HG03521 (cell line): ENCODE measurements around the gene MND1.
A peak's percentile ranks its signal among the peaks of the same experiment; 100 is the strongest.

ENCODE experiments used
- ATAC-seq: cut with Tn5 transposase; IDR thresholded peaks from one replicate; pipeline ENCODE4 v1.9.1; 2021; ENCODE audit warnings: mild to moderate bottlenecking, moderate library complexity; ENCODE audit not compliant: unreplicated experiment

Gene MND1, protein sequence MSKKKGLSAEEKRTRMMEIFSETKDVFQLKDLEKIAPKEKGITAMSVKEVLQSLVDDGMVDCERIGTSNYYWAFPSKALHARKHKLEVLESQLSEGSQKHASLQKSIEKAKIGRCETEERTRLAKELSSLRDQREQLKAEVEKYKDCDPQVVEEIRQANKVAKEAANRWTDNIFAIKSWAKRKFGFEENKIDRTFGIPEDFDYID

DNA sequence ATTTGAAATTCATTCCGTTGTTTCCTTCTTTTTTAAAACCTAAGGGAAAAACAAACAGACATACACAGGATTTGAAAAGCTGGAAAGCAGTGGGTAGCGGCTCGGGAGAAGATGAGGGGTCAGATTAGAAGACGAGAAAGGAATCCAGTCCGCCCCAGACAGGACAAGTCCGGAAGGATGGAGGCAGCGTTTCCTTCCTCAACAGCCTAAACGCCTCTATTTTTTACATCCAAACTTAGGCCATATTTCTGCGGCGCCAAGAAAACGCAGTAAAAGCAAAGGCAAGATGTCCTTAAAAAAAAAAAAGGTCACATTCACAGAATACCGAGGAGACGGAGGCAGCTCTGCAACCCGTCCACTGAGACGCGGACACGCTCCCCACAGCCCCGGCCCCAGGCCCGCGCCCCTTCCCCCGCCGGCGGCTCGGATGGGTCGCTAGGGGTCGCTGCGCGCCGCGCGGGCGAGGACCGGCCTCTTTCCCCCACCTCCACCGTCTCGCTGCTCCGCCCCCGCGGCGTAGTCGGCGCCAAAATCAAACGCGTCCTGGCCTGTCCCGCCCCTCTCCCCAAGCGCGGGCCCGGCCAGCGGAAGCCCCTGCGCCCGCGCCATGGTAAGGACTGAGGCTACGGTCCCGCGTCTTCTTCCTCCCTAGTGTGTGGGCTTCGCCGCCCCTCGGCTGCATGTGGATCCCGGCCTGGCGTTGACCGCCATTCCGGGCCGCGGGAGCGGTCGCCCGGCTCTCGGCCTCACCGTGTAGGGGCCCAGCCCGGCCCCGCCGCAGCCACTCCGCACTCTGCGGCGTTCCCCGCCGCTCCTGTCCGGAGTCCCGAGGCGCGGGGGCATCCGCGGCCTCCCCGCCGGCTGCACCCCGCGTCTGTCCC, at the start of gene MND1:
Gene MND1, plus strand, starts transcription at position 558 of the 881 bp plus-strand sequence. Its CDS starts 50 bp downstream, at position 608.
- ATAC-seq: peak; percentile 88

DNA sequence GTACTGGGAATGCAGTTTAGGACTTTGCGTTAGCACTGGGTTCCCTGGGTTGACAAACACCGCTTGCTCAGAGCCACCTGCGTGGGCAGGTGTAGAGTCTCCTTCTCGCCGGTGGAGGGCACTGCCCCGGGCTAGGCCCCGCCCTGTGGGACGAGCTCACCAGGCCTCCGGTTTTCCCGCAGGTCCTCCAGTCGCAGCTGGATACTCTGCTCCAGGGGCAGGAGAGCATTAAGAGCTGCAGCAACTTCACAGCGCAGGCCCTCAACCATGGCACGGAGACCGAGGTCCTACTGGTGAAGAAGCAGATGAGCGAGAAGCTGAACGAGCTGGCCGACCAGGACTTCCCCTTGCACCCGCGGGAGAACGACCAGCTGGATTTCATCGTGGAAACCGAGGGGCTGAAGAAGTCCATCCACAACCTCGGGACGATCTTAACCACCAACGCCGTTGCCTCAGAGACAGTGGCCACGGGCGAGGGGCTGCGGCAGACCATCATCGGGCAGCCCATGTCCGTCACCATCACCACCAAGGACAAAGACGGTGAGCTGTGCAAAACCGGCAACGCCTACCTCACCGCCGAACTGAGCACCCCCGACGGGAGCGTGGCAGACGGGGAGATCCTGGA, 49.2 kb upstream of the MND1 start:
- no peak for ATAC-seq

DNA sequence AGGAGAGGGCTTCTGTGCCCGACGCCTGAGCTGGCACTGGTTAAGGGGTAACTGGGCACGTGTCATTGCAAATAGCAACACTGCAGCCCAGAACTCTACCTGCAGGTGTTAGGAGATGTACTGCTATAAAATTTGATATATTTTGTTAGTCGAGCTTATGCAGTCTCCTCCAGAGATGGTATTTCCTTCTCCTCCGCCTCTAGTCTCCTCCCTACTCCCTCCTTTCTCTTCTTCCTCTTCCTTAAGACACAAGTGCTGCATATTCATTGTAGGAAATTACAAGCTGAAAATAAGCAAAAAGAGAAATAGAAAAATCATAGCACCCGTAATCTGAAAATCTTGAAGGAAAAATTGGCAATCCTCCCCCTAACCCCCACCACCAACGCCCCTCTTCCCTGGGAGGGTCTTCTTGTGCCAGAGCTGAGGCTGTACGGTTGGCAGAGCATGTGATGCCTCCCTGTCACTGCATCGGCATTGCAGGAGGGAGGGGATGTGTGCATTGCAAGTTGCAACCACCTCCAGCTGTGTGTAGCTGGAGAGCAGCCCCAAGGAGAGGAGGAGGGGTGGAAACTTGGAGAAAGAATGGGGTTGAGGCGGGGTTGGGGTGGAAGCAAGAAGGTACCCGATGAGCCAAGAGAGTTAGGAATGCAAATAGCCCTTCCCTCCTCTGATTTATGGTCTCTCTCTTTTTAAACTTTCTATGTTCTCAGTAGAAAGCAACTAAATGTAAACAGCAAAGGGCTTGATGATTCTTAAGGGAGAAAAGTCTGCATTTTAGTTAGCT, 48.3 kb upstream of the MND1 start:
- ATAC-seq: no peak

DNA sequence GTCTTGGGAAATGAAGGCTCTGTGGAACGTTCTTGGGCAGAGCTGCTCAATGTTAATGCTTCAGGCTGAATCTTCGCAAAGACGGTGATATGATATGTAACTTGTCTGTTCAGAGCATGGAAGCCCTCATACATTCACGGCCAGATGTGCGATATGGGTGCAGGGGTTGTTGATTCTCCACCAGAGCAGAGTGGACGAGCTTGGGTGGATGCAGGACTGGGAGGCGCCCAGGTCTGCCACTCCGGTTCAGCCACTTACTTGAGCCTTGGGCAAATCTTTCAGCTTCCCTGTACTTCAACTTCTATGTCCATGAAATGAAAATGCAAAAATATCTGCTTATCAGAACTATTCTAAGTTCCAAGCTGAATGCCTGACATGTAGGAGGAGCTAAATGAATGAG, 47.4 kb upstream of the MND1 start:
- no peak for ATAC-seq

DNA sequence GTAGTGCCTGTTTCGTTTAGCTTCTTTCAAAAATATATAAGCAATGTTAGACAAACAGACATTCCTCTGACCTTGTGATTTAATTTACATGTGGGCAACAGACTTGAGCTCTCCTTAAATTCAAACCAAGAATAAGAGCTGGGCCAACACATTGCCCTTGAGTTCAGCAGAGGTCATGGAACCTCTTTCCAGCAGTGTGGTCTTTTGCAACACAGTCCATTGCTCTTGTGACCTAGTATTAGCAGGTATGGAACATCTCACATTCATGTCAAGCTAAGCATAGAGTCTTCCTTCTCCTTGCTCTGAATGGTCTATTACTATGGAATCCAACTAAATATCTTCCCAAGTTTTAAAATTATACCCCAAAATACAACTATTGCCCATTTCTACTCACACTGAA, 33.7 kb upstream of the MND1 start:
- no peak for ATAC-seq

DNA sequence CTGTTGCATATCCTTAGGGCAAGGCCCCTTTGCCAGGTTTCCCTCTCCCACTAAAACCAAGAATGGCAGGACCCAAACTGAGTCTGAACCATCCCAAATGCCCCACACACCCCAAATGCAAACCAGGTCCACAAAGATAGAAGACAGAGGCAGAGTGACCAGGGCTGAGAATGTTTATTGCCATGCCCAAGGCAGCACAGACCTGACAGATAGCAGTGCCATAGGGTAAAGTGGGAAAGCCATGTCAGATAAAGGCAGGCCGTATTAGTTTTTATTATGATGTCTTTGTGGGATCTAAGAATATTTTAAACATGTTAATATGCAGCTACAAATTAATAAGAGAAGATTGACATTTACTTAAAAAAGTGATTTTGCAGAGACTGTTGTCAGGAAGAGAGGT, 29.6 kb upstream of the MND1 start:
- ATAC-seq: no peak

DNA sequence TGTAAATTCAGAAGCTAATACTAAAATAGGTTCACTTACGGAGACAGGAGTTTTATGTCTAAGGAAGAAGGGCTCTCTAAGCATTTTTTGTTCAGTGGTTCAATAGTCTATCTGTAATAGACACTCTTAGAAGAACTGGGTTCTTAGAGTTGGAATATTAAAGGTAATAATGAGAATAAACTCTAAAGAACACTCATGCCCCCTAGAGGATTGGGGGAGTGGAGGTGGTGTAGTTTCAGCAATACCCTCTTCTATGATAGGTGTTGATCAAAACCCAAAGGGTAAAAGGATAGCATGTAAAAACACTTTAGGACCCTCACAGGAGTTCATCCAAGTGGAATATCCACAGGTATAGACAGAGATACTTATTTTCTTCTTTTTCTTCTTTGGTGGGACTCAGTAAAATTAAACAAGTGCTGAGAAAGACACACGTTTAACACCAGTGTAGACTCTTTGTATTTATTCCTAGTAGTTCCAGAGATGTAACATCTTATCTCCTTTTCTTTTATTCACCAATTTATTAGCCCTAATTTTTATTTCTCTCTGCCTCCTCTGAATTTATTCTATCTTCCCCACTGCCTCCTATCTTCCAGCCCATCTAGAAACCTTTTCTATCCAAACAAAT, 25.7 kb upstream of the MND1 start:
- no peak for ATAC-seq

DNA sequence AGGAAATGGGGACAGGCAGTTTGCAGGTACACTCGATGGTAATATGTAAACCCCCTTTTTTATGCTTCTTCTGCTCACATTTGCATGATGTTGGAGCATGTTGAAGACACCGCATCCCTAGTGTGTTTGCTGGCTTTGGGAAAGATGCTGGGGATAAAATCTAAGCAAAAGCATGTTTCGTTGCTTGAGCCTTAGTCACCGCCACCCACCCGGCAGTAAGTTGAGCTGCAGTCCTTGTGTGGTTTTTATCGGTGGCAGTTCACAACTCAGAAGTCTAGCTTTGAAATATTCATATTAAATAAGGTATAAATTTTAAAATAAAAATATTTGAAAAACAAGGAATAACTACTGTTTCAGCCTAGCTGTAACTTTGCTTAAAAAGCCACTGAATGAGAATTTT, 21.7 kb upstream of the MND1 start:
- no peak for ATAC-seq

DNA sequence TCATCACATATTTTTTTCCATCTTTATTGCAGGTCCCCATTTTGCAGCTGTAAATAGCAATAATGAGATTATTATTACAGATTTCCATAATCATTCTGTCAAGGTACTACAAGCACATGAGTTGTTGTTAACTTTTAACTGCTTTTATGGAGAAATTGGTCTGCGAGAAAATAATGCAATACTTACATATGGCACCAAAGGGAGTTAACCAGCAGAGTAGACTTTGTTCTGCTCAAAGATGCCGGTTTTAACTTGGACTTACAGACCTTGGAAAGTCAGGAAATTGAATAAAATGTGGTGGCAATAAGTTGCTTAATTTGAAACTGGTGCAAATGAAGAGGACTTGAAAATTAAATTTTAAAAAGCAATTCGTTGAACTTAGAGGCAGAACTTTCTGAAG, 20.4 kb upstream of the MND1 start:
- ATAC-seq: no peak

DNA sequence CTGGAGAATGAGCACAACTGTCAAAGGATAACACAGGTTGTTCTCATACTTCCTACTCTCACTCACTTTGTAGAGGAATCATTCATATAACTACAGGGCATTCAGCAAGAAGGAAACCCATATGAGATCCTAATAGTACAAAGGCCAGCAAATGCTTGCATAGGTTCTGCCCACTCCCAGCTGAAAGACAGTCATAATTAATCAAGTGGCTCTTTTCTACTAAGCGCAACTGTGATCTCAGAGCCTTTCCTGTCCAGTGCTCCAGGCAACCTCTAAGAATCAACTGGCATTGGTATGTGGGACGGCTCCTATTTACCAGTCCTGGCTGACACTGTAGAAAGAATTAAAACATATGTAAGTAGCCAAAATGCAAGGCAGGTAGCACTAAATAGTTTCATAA, 18.9 kb upstream of the MND1 start:
- ATAC-seq: no peak

DNA sequence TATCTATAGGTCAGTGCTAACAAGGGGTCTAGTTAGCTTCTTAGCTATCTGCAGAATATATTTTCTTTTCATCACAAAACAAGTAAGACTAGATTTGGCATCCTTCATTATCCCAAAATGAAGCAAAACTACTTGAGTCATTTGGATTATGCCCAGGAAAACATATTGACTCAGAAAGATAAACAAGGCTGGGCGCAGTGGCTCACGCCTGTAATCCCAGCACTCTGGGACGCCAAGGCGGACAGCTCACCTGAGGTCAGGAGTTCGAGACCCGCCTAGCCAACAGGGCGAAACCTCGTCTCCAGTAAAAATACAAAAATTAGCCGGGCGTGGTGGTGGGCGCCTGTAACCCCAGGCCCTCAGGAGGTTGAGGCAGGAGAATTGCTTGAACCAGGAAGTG, 18.0 kb upstream of the MND1 start:
- no peak for ATAC-seq

DNA sequence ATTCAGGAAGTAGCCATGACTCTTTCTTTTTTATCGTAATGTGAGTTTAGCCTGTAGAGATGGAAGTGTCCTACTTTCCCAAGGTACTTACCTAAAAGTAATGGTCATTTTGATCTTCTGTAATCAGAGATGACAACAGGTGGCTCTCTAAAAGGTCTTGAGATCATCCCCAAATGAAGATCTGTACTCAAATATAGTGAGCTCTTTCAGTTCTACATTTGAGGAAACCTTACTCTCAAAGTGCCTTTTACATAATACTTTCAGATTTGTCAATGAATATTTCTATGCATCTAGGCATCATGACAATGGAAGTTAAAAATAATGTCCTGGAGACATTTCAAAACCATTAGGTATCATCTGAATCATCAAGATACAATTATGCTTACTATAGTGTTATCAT, 17.2 kb upstream of the MND1 start:
- ATAC-seq: no peak

DNA sequence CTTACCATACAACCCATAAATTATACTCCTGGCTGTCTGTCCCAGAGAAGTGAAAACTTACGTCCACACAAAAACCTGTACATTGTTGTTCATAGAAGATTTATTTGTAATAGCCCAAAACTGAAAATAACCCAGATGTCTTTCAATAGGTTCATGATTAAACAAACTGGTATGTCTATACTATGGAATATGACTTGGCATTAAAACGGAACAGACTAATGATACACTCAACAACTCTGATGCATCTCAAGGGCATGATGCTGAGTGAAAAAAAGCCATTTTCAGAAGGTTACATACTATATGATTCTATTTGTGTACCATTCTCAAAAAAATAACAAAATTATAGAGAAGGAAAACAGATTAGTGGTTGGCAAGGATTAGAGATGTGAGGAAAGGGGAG, 11.6 kb upstream of the MND1 start:
- ATAC-seq: no peak

DNA sequence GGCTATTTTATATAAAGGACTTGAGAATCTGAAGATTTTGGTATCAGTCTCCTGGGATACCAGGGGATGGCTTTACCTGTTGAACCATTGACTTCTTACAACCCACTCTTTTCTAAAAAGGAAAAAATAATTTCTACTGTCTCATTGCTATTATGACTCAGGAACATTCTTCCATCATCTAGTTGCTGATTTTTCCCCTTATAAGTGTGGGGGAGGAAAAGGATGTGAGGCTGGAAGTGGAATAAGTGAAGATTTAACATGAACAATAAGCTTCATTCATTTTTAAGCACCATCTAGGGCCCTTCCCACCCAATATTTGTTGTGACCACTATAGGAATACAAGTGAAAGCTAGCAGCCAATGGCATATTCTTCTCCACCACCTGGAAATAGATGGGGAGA, 10.6 kb upstream of the MND1 start:
- no peak for ATAC-seq

DNA sequence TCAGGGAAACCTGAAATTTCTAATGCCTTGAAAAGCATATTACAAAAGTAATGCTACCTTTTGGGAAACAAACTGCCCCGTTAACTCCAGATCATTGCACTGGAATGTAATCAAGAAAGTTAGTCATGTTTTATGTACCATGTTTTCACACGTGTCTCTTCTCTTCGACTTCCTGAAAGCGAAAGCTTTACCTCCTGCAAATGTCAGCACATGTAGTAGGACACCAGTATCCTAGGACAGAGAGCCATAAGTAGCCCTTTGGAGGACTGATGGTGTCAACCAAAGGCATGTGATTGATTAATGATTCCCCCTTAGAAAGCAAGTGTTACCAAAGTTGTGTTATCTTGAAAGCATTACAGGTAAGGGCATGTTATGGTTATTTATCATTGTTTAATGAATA, 8.8 kb upstream of the MND1 start:
- no peak for ATAC-seq

DNA sequence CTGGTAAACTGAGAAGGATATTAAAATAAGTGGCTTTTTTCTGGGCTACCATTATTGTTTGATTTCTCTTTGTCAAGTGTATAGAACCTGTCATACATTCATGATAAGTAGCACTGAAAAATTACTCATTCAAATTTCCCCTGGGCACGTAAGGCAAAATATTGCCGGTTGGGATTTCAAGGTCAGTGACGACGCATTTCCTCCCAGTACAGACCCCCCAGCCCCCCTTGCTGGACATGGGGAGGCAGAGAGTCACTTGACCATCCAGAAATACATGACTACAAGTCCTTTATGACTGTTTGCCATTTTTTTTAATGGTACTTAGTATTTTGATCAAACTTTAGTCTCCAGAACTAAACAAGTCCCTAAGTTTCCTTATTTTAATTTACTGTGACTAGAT, 6.8 kb upstream of the MND1 start:
- ATAC-seq: no peak

DNA sequence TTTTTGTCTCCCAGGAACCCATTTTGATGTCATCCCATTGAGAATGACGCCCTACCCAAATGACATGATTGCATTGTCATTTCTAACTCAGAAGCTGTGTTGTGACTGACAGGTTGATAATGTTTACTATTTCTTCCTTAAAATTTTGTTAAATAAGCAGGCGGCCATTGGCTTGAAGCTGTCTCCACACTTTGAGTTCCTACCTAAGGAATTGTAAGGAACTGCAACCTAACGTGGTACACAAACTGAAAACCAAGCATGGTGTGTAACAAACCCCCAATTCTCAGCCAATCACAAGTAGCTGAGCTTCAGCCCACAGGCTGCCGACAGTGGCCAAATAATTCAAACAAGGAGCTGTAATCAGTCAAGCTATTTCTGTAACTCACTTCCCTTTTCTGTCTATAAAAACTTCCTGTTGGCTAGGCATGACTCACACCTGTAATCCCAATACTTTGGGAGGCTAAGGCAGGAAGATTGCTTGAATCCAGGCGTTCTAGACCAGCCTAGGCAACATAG, 2.9 kb upstream of the MND1 start:
- no peak for ATAC-seq

DNA sequence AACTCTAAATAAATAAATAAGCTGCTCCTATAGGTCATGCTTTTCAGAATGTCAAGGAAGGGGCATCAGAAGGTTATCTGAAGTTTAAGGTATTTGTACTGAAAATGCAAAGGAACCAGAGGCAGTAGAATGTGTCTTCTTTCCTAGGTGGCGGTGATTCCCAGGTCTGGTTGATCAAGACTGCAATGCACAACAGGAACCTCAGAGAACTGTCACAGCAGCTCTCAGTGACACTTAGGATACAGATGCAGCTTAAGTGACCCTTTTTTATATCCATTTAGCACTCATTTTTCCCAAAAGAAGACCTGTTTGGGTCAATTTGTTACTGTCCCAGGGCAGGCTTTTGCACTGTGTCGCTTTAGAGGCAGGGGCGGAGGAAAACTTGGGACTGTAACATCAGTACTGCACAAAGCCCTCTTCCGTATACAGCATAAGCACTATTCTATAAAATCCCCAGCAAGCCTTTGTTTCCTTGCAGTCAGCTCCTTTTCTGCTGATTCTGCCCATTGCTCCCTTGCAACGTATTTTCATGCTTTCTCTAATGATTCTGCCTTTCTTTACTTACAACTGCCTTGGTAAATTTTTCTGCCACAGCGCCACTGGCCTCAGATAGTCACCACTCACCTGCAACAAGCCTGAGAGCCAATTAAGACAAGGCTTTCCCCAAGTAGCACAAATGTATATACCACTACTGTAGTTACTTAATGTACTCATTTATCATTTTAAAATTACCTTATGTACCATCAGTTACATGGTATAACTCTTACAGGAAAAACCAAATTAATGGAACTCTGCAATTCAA, 1.5 kb upstream of the MND1 start:
- no peak for ATAC-seq

DNA sequence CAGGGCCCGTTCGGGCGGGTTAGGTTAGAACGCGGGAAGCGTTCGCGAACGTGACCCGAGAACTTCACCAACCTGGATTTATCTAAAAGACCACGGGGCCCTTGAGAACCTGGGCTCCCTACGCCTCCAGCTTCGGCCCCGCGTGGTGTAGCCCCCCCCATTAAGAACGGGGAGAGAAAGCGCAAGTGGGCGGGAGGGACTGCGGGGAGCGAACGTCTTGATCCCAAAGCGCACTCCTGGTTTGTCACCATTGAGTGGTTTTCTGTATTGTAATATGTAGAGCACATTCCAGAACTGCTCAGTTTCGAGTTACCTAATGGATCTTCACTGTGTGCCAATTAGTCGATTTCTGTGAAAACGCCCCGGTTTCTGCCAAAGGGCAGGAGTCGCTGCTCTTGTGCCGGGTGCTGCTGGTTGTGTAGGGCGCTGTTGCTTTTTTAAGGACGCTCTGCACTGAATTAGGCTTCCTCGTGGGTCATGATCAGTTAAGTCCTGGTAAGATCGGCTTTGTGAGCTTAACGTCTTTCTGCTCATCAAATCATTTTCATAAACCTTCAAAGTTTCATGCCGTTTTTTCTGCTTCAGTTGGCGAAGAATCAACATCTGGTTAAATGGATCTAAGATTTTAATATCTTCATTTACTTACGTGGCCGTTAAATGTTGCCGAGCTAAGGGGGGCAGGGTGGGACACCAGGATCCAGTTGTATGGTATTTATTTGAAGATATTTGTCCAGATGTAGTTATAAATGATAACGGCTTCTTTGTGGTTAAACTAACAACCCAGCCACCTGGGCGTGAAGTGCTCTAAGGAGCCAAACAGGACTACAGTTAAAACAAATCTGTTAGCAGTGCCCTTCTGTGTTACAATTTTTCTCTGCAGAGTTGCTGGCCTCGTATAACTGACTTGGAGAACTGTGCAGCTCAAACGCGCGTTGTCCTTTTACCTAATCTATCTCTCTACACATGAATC, 809 bp downstream of the MND1 start:
- ATAC-seq: peak; percentile 12
